Esophagus squamous epithelium (tissue), 4 donors: ENCODE data around the gene RALB.

Experiments
- POLR2A ChIP-seq, 4 donors: fragments of 450-650 bp; IDR thresholded peaks; one replicate each; pipeline ENCODE4 v1.6.1; 2017; ENCODE audit warnings: antibody characterized with exemption in 4 of 4, mild to moderate bottlenecking in 4 of 4, moderate library complexity in 3 of 4
- TF ChIP-seq, protein P1 (sequence below), 6 experiments: fragments of 450-650 bp in 4 of 6; fragments of 200-600 bp in 2 of 6; sonication (generic) in 2 of 6; IDR thresholded peaks; one replicate each; pipeline ENCODE4 v1.5.1; 2016 to 2019; ENCODE audit warnings: antibody characterized with exemption in 6 of 6, mild to moderate bottlenecking in 4 of 6, moderate library complexity in 4 of 6

DNA sequence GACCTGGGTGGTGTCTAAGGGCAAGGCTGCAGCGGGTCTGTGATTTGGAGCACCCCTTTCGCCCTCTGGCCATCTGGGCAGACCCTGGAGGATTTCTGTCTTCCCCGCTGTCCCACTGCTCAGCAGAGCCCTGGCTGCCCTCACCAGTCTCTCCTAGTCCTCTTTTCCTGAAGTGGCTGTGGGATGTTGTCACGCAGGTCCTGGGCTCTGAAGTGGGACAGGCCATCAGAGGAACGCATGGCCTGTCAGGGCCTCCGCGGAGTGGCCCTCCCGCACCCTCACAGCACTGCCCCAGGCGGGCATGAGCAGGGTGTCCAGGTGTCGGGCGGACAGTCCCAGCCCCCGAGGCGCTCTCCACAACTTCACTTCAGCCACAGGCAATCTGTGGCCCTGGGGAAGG lies 28.4 kb upstream of the RALB start:
- TF ChIP-seq, protein P1, sequence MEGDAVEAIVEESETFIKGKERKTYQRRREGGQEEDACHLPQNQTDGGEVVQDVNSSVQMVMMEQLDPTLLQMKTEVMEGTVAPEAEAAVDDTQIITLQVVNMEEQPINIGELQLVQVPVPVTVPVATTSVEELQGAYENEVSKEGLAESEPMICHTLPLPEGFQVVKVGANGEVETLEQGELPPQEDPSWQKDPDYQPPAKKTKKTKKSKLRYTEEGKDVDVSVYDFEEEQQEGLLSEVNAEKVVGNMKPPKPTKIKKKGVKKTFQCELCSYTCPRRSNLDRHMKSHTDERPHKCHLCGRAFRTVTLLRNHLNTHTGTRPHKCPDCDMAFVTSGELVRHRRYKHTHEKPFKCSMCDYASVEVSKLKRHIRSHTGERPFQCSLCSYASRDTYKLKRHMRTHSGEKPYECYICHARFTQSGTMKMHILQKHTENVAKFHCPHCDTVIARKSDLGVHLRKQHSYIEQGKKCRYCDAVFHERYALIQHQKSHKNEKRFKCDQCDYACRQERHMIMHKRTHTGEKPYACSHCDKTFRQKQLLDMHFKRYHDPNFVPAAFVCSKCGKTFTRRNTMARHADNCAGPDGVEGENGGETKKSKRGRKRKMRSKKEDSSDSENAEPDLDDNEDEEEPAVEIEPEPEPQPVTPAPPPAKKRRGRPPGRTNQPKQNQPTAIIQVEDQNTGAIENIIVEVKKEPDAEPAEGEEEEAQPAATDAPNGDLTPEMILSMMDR (IDR thresholded peaks at IDR 0.05) = no peak
- no peak for TF ChIP-seq POLR2A (IDR thresholded peaks at IDR 0.05)
